IPS-NIHi11 (cell line): Measurements from ENCODE around the gene CMC2.

Experiments
- DNase-seq: peaks from one replicate; pipeline ENCODE4 v3.0.0; 2012; ENCODE audit warnings: mixed read lengths, low spot score

CMC2 gene

DNA sequence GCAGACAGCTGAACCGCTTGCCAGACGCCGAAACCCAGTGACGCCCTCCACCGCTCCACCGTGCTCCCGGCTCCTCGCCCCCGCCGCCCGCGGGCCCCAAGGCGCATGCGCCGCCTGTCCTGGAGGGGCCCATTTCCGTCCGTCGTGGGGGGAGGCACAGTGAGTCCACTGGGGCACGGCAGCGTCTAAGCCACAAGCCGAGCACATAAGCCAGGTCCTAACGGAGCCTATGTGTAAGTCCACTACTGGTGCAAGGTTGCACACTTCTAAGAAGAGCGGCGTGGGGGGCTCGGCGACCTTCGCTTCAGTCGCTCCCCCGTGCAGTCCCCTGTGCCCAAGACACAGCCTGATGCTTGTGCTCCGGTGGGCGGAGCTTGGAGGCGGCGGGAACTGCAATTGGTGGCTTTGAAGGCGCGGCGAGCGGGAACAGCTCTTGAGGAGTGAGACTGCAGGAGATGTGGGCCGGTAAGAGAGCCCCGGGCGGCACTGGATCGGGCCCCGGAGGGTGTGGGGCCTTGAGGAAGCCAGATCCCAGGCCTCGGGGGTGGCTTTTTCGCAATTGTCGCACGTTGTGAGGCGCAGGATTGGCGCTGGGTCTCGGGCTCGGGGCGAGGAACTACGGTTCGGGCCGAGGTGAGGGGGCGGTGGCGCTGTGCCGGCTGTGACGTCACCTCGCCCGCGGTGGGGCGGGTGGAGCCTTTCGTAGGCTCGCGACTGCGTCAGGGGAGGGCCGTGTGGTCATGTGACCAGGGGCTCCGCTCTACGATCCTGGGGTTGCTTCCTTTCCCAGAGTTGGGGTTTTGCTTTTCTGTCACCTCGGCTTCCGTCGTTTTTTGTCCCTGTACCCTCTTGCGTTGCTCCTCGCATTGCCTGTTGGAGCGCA lies at the start of gene CMC2, which contains the start of gene CENPN:
Gene CMC2, minus strand, starts transcription at position 73 of the 883 bp plus-strand sequence. CDS start 9,491 bp downstream, outside the sequence.
Gene CENPN, plus strand, starts transcription at position 402 of the 883 bp plus-strand sequence. CDS start 4,726 bp downstream, outside the sequence.
- DNase-seq, result peak; percentile 97

DNA sequence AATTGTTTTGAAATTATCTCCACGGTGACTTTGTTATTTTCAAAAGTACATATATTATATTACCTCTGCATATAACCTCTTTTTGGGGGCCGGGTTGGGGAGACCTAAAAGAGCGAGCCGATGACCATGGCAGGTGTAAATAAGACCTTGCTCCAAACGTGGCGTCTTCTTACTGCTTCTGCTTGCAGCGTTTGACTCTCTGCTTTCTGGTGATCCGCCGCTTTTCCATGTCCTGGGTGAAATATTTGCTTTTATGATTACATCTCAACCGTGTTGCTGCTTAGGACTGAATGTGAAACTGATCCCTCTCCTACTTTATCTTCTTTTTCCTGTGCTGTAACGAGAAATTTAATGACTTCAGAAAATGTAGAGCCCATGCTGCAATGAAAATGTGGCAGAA lies 47.1 kb upstream of the CMC2 start:
- DNase-seq, result no peak

DNA sequence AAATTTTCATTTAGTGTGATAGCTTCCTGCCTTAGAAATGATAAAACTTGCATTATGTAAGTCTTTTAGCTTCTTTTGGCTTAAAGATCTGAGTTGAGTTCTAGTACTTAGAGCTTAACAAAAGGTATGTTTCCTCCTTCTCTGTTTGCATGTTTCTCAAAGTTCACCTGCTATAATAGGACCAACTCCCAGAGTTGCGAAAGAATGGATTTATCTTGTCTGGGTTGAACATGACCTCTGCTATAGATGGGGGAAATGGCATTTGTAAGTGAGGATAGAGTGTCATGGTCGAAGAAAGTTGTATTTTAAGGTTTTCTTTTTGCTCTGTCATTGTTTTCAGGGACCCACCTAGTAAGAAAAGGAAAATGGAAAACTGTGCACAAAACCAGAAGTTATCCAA lies 36.1 kb upstream of the CMC2 start:
- DNase-seq, result no peak

DNA sequence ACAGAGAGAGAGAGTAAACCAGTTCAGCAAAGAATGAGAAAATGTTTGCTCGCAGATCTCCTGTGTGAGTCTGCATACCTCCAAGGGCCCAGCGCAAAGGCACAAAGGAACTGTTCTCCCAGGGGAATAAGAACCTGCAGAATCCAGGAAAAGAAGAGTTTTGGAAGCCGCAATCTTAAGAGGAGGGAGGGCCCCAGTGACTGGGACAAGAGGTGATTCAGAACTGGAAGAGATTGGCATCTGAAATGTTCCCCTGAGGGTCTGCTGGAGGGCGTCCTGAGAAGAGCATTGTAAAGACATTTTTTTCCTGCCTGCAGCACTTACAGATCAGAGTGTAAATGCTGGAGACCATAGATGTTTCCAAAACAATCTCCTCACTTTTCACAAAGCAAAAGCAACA lies 35.0 kb upstream of the CMC2 start:
- no peak for DNase-seq

DNA sequence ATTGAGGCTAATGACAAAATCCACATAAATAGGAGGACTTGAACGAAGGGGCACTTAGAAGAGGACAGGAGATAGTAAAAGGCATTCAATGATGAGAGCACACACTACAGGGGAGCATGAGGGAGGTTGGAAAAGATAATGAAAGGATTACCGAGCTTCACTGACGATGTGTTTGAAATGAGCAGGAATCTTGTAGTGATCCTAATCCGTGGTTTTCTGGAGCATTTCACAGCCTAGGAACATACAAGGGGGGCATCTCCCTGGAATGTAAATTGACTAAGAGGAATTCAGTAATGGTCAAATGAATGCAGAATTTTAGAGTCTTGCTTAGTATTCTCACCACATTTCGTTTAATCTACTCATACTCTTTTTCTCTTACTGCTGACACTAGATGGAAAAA lies 34.2 kb upstream of the CMC2 start:
- DNase-seq, result no peak

DNA sequence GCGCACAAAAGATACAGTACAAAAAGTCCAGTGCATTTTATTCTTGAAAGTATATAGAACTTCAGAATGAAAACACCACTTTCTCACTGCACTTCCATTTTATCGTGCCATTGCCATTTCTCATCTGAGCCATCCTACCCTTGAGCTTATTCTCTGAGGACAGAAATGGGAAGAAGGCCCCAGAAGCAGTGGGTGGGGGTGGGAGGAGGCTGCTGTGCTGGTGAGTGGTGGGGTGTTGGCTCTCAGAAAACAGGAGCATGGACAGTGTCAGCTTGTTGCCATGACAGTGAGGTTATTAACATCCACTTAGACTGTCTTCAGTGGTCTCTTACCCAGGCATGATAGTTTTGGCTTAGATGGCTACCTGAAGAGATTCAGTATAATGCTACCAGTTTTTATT lies 33.4 kb upstream of the CMC2 start:
- no peak for DNase-seq

DNA sequence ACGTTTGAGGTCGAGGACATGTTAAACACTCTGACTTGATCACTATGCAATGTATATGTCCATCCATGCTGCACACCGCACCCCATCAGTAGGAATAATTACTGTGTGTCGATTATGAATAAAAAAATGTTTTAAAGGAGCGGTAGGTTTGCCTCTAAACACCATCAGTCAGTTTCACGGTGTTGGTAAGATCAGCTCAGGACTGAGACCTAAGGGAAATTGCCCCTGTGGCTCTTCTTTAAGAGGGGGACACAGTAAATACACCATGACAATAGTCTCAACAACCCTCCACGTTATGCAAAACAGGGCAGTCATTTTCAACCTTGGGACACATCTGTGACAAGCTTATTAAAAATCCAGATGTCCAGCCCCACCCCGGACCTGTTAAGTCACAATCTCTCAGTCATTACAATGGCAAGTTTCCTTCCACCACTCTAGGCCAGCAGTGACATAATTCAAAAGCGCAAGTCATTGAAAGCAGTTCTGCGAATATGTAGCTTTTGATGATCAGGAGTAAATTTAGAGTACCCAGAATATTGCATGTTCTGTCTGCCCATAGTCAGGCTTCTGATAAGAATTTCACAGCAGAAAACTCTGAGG lies 30.2 kb upstream of the CMC2 start:
- DNase-seq, result no peak

DNA sequence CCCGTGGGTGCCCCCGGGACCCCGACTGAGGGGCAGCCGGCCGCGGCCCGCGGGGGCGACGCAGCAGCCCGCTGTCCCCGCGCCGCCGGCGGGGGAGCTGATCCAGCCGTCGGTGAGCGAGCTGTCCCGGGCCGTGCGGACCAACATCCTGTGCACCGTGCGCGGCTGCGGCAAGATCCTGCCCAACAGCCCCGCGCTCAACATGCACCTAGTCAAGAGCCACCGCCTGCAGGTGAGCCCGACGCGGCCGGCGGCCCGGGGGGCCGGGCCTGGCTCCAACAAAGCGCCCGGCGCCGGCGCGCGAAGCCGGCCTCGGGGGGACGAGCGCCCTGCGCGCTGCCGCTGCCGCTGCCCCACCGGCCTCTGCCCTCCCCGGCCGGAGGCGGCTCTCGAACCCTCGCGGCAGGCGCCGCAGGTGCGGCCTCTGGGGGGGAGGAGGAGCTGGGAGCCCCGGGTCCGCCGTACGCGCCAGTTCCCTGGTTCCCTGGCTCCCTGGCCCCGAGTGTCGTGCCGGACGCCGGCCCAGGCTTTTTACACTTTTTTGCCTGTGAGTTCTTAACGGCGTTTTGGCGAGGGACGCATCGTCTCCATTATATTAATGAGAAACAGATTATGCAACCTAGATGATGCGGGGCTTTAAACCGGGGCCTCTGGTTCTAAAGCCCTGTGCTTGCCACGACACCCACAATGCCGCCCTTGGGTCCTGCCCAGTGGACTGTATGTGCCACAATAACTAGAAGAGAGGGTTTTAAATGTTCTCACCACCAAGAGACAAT lies 29.5 kb upstream of the CMC2 start:
- peak; percentile 81 for DNase-seq

DNA sequence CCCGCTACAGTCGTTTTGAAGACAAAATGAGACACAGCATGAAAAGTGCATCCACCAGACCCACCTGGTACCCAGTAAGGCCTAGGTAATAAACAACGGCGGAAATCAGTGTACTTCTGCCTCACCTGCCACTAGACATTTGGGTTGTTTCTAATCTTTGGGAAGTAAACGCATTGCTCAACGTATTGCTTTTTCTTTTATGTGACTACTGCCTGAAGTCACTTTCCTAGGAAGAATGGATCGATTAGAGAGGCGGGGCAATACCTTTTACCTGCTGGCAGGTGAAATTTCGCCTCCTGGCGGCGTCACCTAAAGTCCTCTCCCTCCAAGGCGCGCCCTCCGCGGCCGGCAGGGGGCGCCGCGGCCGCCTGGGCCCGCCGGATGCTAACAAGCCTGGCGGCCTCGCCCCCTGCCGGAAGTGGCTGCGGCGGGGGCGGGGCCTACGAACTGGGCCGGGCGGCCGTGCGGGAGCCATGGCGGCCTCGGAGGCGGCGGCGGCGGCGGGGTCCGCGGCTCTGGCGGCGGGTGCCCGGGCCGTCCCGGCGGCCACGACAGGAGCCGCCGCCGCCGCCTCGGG lies 28.8 kb upstream of the CMC2 start, which contains the start of gene ATMIN:
Gene ATMIN, plus strand, starts transcription at position 445 of the 577 bp plus-strand sequence. Its CDS starts 29 bp downstream, at position 474.
- DNase-seq, result peak; percentile 99

DNA sequence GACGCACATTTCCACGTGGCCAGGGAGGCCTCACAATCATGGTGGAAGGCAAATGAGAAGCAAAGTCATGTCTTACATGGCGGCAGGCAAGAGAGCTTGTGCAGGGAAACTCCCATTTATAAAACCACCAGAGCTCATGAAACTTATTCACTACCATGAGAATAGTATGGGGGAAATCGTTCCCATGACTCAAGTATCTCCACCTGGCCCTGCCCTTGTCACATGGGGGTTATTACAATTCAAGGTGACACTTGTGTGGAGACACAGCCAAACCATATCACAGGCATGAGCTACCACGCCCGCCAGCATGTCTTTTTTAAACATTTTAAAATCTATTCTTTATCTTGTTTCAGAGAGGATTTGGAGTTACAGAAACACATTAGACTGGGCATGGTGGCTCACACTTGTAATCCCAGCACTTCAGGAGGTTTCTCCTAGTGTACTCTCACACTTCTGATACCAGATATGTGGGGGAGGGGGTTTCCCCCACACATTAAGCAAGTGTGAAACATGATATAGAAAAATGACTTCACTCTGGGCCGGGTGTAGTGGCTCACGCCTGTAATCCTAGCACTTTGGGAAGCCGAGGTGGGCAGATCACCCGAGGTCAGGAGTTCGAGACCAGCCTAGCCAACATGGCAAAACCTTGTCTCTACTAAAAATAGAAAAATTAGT lies 23.4 kb upstream of the CMC2 start:
- no peak for DNase-seq

DNA sequence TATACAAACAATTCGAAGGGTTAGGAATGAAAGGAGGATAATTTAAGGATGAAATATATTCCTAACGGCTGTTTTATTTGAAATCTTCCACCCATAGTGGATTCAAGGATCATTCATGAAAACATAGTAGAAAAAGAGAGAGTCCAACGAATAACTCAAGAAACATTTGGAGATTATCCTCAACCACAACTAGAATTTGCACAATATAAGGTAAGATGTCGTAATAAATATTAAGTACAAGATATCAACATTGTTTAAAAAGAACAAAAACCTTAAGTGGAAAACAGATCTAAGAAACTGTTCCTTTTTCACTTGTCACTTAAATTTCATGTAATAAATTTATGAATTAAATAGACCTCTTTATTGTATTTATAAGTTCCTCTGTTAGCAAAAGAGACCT lies 19.7 kb upstream of the CMC2 start:
- no peak for DNase-seq

DNA sequence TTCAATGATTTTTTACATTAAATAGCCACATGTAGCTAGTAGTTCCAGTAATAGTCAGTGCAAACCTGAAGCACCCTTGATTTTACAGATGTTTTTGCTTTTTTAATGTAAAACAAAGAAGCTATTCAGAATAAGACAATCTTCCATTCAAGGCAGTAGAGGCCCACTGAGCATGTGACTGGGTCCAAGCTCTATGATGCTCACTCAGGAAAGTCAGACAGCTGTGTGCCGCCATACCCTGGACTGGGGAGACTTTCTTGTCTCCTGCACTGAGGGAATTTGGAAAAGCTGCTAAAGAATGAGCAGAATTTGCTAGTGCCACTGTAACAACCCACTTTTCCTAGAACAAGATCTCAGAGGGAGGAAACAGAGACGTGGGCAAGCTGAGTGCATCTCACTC lies 11.8 kb upstream of the CMC2 start:
- DNase-seq, result no peak

DNA sequence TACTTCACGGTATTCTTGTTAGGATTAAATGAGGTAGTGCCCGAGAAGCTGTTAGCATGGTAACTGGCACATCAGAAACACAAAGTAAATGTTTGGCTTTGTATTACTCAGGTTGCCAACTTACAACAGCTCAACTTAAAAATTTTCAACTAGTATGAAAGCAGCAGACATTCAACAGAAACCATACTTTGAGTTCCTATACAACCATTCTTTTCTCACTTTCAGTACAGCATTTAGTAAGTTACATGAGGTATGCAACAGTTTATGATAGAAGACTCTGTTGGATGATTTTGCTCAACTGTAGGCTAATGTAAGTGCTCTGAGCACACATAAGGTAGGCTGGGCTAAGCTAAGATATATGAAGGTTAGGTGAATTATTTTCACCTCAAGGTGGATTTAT lies 8.0 kb upstream of the CMC2 start:
- no peak for DNase-seq

DNA sequence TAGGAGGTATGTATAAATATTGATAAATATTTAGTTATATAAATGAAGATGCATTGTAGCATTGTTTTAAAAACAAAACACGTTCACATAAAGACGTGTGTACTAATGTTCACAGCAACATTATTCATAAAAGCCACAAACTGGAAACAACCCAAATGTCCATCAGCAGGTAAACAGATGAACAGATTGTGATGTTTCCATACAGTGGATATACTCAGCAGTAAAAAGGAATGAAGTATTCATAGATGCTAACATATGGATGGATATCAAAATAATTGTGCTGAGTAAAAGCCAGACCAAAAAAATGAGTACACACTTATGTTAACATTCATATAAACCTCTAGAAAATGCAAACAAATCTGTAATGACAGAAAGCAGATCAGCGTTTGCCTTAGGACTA lies 6.3 kb upstream of the CMC2 start:
- DNase-seq, result no peak

DNA sequence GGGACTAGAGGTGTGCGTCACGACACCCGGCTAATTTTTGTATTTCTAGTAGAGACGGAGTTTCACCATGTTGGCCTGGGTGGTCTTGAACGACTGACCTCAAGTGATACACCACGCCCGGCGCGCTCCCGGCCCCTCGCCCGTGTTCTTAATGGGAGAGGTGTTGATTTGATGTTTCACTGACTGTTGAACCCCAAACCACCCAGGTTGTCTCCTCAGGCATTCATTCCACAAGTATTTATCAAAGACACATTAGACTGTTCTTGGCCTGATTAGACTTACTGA lies 1.8 kb upstream of the CMC2 start:
- DNase-seq, result no peak

DNA sequence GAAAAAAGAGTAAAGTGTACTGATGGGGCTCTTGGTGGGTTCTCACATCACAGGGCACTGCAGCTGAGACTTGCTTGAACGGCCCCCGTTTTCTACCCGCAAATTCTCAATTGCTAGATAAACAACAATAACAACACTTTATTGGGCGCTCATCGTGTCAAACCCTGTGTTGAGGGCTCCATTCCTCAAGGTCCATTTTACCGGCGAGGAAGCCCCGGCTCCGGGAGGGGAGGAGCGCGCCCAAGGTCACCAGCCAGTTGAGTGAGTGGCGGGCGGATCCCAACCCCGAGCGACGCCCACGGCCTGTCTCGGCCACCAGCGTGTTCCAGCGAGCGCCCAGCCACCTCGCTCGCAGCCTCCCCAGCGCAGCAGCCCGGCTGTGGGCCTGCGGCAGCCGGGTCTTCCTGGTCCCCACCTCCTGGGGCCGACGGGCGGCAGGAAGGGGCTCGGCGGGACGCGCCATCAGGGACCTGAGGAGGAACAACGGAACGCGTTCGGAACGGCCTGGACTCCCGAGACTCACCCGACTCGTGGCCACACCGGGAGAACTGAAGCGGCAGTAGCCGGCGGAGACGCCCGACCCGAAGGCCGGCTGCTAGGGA lies 373 bp downstream of the CMC2 start:
- DNase-seq, result peak; percentile 59

DNA sequence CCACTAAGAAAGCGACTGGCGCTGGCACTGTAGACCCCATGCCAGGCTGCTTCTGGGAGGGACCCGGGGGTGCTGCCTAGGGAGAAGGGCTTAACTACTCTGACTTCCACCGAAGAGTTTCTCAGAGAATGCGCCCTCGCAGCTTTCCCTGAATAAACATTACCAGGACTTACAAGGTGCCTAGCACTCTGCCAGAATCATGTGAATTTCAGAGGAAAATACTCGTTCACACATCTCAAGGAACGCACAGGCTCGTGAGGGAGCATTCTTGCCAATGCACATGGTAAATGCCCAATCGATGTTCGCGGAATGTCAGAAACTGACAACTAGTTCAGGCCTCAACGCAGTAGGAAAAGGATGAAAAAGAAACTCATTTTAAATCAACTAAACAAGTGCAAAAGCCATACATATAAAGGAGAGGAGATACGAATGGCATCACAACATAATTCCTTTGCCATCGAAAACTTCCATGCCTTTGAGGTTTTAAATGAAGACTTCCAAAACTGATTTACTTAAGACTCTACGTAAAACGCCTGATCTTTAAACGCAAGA lies 999 bp downstream of the CMC2 start:
- DNase-seq, result no peak

DNA sequence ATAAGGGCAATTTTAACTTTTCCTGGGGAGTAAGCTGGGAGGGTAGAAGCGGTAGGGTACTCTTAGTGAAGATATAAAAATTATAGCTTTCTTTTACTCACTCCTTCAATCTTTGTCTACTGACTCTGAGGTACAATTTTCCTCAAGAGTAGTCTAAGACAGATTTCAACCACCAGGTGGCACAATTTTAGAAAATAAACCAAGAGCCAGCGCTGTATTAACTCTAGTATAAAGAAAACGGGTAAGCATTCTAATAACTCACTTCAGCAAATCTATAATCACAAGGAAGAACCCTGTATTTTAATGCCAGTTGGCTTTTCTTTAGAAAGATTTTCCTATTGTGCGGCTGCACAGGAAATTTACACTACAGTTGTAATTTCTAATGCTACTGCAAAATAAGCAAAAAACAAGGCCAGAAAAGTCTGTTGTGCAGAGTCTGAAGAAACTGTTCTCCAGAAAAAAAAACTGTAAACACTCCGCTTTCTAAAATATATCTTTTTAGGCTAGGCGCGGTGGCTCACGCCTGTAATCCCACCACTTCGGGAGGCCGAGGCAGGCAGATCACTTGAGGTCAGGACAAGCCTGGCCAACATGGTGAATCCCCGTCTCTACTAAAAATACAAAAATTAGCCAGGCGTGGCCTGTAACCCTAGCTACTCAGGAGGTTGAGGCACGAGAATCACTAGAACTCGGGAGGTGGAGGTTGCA lies 1.9 kb downstream of the CMC2 start:
- DNase-seq, result peak; percentile 28

DNA sequence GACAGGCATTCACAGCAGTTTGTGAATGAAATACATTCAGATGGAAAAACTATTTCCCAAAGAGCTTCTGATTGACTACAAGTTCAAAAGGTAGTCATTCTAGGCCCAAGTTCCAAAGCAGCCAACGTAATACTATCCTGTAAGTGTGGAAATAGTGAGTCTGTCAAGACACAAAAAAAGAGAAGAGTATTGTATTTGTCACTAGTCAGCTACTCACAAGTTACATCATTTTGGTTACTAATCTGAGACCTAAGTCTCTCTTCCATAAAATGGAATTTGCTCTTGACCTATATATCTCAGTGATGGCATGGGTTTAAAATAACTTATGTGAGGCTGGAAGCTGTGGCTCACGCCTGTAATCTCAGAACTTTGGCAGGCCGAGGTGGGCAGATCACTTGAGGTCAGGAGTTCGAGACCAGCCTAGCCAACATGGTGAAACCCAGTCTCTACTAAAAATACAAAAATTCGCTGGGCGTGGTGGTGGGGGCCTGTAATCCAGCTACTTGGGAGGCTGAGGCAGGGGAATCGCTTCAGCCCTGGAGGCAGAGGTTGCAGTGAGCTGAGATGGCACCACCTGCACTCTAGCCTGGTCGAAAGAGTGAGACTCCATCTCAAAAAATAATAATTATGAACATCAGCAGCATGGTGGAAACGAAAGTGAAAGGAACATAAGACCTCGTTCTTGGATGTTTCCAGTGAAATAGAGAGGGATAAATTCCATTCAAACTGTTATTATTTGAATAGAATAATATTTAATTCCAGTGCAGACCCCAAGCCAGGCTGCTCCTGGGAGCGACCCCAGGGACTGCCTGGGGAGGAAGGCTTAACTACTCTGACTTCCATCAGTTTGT lies 2.9 kb downstream of the CMC2 start:
- no peak for DNase-seq

DNA sequence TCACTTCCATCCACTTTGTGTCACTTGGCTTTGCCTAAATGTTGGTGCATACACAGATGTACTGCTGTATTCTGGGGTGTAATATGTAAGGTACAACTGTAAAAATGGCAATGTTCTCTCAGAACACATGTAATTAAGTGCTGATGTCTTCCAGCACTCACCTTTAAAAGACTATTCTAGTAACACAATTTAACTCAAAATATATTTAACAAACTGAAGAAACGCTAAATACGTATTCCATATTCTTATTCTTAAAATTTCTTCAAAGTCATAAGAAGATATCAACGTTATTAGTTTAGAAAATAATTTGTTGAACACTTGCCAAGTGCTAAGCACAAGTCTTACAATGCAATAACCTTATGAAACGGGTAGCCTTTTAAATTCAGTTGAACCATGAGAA lies 3.6 kb downstream of the CMC2 start:
- DNase-seq, result no peak
